ENCODE measurements around the gene PTPRE.

Gene PTPRE

GRCh38 chr10:128064108-128064969 lies 157.4 kb downstream of the PTPRE start:
- DNase-seq, result no peak

GRCh38 chr10:128064970-128065580 lies 158.2 kb downstream of the PTPRE start:
- no peak for DNase-seq

GRCh38 chr10:128065881-128066534 lies 159.1 kb downstream of the PTPRE start:
- DNase-seq, result no peak

GRCh38 chr10:128066870-128067382 lies 160.0 kb downstream of the PTPRE start:
- DNase-seq, result no peak

- no peak for DNase-seq
Measured at GRCh38 chr10:128067691-128068397, 160.9 kb downstream of the PTPRE start.

DNA sequence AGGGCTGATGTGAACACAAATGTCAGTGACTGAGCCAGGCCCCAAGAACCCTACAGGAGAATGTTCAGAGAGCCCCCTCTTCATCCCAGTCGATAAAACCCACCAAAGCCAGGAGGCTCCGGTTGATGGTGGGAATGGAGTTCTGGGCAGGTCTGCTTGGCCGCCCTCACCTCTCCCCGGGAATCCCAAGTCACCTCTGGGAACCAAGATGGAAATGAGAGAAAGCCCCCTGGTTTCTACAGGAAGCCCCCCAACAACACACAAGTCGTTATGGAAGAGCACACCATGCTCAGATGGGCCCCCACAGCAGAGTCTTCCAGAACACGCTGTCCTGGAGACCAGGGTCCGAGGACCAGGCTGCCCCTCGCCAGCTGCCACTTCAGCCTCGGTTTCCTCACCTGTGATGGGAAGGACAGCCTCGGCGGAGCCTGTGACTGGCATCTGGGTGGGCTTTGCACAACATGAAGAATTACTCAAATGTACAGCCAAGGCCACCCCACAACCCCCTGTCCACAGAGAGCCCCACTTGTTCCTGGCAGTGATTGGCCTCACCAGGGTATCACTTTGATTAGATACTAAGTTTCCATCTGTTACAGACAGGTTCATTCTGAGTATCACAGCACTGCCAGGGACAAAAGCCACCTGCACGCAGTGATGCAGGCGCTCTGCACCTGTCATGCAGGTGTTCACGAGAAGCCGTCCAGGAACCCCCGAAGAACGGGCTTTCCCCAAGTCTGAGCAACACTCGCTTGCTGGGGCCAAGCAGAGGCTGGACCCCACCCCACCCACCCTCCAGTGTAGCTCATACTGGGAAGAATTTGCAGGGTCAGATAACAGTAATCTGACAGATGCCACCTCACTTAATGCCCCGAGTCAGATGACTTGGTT lies 161.7 kb downstream of the PTPRE start:
- DNase-seq, result no peak

- DNase-seq, result peak; percentile 24
Measured at GRCh38 chr10:128069351-128070051, 162.6 kb downstream of the PTPRE start.

GRCh38 chr10:128070161-128070560 lies 163.3 kb downstream of the PTPRE start:
- DNase-seq, result no peak

DNA sequence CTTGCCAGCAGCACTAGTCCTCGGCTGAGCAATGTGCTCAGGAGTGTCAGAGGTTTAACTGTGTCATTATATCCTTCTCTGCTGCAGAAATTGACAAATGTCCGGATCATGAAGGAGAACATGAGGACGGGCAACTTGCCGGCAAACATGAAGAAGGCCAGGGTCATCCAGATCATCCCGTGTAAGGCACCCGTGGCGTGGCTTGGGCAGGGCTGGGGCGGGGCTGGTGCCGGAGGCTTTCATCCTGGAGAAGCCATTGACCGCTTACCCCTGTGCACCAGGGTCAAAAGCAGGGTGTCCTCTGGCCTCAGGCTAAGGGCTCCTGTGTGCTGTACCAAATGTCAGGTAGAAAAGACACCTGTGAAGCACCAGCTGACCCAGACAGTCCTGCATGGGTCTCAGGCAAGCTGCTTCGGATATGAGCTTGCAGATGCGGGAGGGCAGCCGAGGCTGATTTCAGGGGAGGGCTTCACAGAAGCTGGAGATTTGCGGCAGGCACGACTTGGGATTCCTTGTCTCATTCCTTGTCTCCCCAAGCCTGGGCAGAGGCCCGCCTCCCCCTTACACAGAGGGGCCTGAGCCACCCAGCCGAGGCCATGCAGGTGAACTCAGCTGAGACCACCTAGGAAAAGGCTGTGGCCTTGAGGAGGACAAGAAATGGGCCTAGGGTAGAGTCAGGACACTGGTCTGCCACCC lies 164.0 kb downstream of the PTPRE start:
- no peak for DNase-seq

- DNase-seq, result no peak
Measured at GRCh38 chr10:128071417-128071782, 164.5 kb downstream of the PTPRE start.

DNA sequence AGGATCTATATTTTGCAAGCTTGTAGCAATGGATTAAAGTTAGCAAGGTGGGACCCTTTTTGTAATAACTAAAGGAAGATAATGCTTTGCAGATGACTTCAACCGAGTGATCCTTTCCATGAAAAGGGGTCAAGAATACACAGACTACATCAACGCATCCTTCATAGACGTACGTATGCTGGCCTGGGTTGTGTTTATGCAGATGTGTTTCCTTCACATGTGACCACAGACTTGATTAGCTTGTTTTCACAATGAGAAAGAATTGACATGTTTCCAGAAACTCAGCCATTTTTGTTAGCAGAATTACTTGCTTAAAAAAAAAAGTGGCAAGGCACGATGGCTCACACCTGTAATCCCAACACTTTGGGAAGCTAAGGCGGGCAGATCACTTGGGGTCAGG lies 165.1 kb downstream of the PTPRE start:
- DNase-seq, result no peak

- DNase-seq, result no peak
Measured at GRCh38 chr10:128072941-128073645, 166.2 kb downstream of the PTPRE start.

DNA sequence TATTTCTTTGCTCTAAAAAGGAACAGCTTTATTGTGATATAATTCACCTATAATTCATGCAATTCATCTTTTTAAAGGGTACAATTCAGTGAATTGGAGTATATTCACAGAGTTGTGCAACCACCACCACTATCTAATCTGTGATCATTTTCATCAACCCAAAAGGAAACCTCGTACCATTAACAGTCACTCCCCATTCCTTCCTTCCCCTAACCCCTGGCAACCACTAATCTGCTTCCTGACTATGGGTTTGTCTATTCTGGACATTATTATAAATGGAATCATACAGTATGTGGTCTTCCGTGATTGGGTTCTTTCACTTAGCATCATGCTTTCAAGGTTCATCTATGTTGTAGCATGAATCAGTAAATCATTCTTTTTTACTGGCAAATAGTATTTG lies 167.0 kb downstream of the PTPRE start:
- DNase-seq, result no peak

DNA sequence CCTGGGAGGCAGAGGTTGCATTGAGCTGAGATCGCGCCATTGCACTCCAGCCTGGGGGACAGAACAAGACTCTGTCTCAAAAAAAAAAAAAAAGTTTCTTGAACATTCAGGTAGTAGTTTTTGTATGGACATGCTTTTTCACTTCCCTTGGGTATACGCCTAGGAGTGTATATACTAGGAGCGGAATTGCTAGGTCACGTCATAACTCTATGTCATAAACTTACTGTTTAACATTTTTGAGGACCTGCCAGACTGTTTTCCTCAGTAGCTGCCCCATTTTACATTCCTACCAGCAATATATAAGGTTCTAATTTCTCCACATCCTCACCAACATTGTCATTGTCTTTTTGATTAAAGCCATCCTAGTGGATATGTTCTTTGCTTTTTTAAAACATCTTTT lies 167.7 kb downstream of the PTPRE start:
- DNase-seq, result no peak

DNA sequence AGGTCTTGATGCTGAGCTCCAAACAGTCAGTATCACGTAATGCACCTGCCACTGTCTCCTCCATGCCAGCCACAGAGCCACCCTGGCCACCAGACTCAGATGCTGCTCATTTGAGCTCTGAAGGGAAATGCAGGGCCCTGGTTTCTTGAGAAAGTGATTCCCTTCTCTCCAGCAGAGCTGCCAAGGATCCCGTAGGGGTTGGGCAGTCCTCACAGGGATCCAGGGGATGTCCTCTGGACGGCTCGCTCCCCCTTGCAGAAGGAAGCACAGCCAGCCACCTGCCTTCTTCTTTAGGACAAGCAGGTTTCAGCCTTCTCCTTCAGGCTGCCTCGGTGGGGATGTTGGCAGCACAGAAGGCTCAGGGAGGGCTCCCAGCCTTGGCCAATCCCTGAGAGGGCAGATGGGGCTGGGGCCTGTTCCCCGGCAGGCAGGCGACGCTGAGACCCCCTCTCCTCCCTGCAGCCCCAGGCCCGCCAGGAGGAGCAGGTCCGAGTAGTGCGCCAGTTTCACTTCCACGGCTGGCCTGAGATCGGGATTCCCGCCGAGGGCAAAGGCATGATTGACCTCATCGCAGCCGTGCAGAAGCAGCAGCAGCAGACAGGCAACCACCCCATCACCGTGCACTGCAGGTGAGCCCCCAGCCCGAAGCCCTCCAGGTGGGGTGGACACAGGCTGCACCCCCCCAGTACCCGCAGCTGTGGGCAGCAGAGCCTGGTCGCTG lies 170.4 kb downstream of the PTPRE start:
- DNase-seq, result no peak

GRCh38 chr10:128078136-128078969 lies 171.4 kb downstream of the PTPRE start:
- peak; percentile 7 for DNase-seq

DNA sequence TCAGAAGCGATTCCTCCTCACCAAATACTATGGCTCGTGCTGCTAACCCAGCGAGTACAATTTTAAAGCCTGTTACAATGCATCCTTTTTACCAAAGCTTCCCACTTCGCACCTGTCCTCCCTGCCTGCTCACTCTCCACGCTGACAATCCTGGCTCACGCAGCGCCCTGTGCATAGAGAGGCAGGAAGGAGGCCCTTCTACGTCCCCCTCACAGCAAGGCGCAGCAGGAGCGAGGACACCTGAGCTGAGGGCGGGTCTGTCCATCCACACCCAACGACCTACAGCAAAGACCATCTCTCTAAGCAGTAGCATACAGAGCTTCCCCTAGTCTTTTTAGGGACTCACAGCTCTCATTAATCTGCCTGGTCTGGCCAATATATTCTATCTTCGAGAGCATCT lies 173.3 kb downstream of the PTPRE start:
- DNase-seq, result no peak

DNA sequence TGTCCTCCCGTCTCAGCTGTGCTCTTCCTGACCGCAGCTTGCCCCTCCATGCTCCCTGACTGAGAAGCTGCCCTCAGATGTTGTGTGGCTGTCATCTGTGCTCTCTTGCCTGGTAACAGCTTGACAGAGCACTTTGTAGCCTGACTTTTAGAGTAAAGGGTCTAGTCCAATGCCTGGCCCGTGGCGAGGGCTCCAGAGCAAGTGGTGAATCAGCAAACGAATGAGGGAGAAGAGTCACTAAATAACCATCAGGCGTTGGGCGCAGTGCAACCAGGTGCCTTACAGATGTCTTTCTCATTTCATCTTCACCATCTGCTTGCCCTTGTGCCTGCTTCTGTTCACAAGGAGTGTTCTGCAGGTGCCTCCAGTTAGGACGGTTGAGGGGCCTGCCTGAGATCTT lies 173.7 kb downstream of the PTPRE start:
- no peak for DNase-seq

GRCh38 chr10:128081222-128081621 lies 174.3 kb downstream of the PTPRE start:
- no peak for DNase-seq

All from NCI-H526 treated with DMSO at 0.1 percent for 48 hours (cell line).